Hepatocyte (in vitro differentiated cells): ENCODE measurements around the gene MIEN1. TPM values are rescaled to one million over a fixed set of nuclear protein-coding genes. Genes with fewer than 3 reads are reported as not detected.
A peak's percentile ranks its signal among the peaks of the same experiment; 100 is the strongest.

Experiments used
- DNase-seq: peaks from one replicate; pipeline ENCODE4 v3.0.0-alpha.2; 2016; ENCODE audit warnings: low spot score
- H2AFZ ChIP-seq: fragments of 200-600 bp; sonication (generic); 2 replicates; pipeline ENCODE4 v1.6.0; 2016; ENCODE audit warnings: antibody characterized with exemption, mild to moderate bottlenecking
- H3K27ac ChIP-seq: fragments of 200-600 bp; sonication (generic); 2 replicates; pipeline ENCODE4 v1.5.1; 2016; ENCODE audit warnings: mild to moderate bottlenecking
- H3K27me3 ChIP-seq: fragments of 200-600 bp; sonication (generic); 2 replicates; pipeline ENCODE4 v1.6.1; 2016
- H3K36me3 ChIP-seq: fragments of 200-600 bp; sonication (generic); replicated peaks from 2 replicates; pipeline ENCODE4 v1.5.1; 2016; ENCODE audit warnings: low read depth; ENCODE audit not compliant: insufficient read depth
- H3K4me1 ChIP-seq: fragments of 200-600 bp; sonication (generic); 2 replicates; pipeline ENCODE4 v1.5.1; 2016; ENCODE audit warnings: mild to moderate bottlenecking, moderate library complexity; ENCODE audit not compliant: insufficient read depth
- H3K4me2 ChIP-seq: fragments of 200-600 bp; sonication (generic); 2 replicates; pipeline ENCODE4 v1.6.0; 2016
- H3K4me3 ChIP-seq: fragments of 200-600 bp; sonication (generic); 2 replicates; pipeline ENCODE4 v1.5.1; 2016; ENCODE audit warnings: mild to moderate bottlenecking
- H3K79me2 ChIP-seq: fragments of 200-600 bp; sonication (generic); 2 replicates; pipeline ENCODE4 v1.6.0; 2017; ENCODE audit warnings: mild to moderate bottlenecking
- H3K9me2 ChIP-seq: fragments of 200-600 bp; sonication (generic); replicated peaks from 2 replicates; pipeline ENCODE4 v1.6.0; 2017; ENCODE audit warnings: mild to moderate bottlenecking; ENCODE audit not compliant: insufficient read depth
- H3K9me3 ChIP-seq: fragments of 200-600 bp; sonication (generic); 2 replicates; pipeline ENCODE4 v1.5.1; 2016; ENCODE audit warnings: low read depth, mild to moderate bottlenecking
- H4K20me1 ChIP-seq: fragments of 200-600 bp; sonication (generic); 2 replicates; pipeline ENCODE4 v1.6.0; 2016; ENCODE audit warnings: mild to moderate bottlenecking; ENCODE audit not compliant: insufficient read depth, poor library complexity, severe bottlenecking
- EZH2 ChIP-seq: fragments of 200-600 bp; sonication (generic); IDR thresholded peaks from 2 replicates; pipeline ENCODE4 v1.6.1; 2016; ENCODE audit warnings: antibody characterized with exemption, mild to moderate bottlenecking, borderline replicate concordance
- EZH2phosphoT487 ChIP-seq: fragments of 200-600 bp; sonication (generic); IDR thresholded peaks from one replicate; pipeline ENCODE4 v1.6.1; 2018; ENCODE audit warnings: antibody characterized with exemption, mild to moderate bottlenecking, low read depth, moderate library complexity; ENCODE audit not compliant: unreplicated experiment, severe bottlenecking
- WGBS: methylation state at CpG from one replicate; pipeline ENCODE4 v1.1.6; 2016; ENCODE audit warnings: low lambda C conversion rate; ENCODE audit errors: missing lambda C conversion rate; 5-methylcytosine and 5-hydroxymethylcytosine counted together
- polyA plus RNA-seq: library from polyadenylated mRNA; unstranded; fragments of >200 nt; fragmentation: Nextera tagmentation; extraction: Ambion mirVana; gene quantifications from 2 replicates; pipeline ENCODE4 v1.2.1, GENCODE V29; 2016
- total RNA-seq: library from RNA; depleted of rRNA; stranded (reverse); fragments of >200 nt; gene quantifications from 2 replicates; pipeline ENCODE4 v1.2.3, GENCODE V29; 2014
- TF ChIP-seq, protein P1 (sequence below): fragments of 200-600 bp; sonication (generic); IDR thresholded peaks from 2 replicates; pipeline ENCODE4 v1.5.1; 2016; ENCODE audit warnings: antibody characterized with exemption, mild to moderate bottlenecking; ENCODE audit not compliant: poor library complexity

The MIEN1 gene
- total and polyA plus RNA-seq, 2 experiments from 2014 or later = 37.2 to 129 TPM

DNA sequence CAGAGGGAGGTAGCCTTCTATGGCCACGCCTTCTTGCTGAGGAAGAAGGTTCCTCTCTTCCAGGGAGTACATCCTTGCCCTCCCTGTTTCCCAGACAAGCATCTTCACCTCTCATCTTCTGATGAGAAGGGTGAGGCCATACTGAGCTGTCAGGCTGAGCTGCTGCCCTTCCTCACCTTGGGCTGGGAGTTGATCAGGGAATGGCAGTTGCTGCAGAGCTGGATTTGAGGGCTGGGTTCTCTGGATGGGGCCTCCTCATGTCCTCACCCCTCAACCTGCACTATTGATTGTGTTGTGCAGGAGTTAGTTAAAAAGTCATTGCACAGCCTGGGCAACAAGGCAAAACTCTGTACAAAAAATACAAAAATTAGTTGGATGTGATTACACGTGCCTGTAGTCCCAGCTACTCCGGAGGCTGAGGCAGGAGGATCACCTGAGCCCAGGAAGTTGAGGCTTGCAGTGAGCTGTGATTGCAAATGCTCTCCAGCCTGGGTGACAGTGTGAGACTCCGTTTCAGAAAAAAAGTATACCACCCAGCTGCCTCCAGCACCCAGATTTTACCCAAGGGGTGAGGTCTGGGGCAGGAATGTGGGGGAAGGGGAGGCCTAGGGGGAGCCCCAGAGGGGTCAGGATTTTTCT lies 28.4 kb downstream of the MIEN1 start:
- H2AFZ ChIP-seq = no peak overlapping the region
- peak overlapping the region; percentile 88 for H3K4me2 ChIP-seq
- H3K79me2 ChIP-seq = peaks cover 83% of the 10 kb centered on the region
- H3K4me3 ChIP-seq = peak overlapping the region; percentile 88
- WGBS = 76% methylated on average over 4 of the region's 4 CpGs
- H3K4me1 ChIP-seq = peaks cover 55% of the 10 kb centered on the region
- TF ChIP-seq EZH2phosphoT487 (no peak), EZH2 (no peak)
- TF ChIP-seq, protein P1, sequence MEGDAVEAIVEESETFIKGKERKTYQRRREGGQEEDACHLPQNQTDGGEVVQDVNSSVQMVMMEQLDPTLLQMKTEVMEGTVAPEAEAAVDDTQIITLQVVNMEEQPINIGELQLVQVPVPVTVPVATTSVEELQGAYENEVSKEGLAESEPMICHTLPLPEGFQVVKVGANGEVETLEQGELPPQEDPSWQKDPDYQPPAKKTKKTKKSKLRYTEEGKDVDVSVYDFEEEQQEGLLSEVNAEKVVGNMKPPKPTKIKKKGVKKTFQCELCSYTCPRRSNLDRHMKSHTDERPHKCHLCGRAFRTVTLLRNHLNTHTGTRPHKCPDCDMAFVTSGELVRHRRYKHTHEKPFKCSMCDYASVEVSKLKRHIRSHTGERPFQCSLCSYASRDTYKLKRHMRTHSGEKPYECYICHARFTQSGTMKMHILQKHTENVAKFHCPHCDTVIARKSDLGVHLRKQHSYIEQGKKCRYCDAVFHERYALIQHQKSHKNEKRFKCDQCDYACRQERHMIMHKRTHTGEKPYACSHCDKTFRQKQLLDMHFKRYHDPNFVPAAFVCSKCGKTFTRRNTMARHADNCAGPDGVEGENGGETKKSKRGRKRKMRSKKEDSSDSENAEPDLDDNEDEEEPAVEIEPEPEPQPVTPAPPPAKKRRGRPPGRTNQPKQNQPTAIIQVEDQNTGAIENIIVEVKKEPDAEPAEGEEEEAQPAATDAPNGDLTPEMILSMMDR = no peak
- H3K9me2 ChIP-seq = no peaks in the 10 kb centered on the region
- no peaks in the 10 kb centered on the region for H3K9me3 ChIP-seq
- H3K27me3 ChIP-seq = no peaks in the 10 kb centered on the region
- DNase-seq = no peak
- no peak overlapping the region for H3K27ac ChIP-seq
- H4K20me1 ChIP-seq = peaks cover 54% of the 10 kb centered on the region
- H3K36me3 ChIP-seq = no peaks in the 10 kb centered on the region

DNA sequence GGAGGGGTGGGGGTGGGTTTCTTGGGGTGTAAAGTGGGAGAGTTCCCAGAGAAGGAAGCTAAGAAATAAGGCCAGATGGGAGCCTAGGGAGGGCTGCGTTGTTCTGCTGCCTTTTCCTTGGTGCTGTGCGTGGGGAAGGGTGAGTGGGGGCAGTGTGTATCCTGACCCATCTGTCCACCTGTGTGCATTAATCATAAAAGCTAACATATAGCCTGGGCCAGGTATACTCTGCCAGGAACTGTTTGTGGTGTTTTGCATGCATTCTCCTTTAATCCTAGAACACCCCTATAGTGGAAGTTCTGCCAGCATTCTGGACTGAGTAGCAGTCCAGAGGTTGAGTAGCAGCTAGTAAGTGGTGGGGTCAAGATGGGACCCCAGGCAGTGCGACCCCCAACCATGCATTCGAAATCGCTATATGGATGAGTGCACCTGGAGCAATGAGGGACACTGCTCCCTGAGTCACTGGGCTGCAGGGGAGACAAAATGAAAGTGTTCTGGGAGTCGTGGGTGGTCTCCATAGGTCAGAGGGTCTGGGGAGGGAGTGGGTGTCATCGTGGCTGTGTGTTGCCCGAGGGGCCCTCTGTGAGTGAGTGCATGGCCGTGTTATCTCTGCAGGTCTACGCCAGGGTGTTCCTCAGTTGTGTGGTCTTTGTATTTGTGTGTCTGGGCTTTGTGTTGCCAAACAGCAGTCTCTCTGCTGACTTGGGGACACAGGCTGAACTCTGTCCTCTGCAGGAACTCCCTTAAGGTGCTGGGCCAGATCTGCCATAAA lies 29.1 kb downstream of the MIEN1 start:
- Histone ChIP-seq H3K79me2 (peaks cover 78% of the 10 kb centered on the region), H3K27ac (peak overlapping the region; percentile 98), H3K9me2 (no peaks in the 10 kb centered on the region), H2AFZ (no peak overlapping the region), H3K4me2 (peak overlapping the region; percentile 88), H3K9me3 (no peaks in the 10 kb centered on the region), H3K4me1 (peaks cover 56% of the 10 kb centered on the region), H3K27me3 (no peaks in the 10 kb centered on the region), H4K20me1 (peaks cover 53% of the 10 kb centered on the region), H3K36me3 (no peaks in the 10 kb centered on the region), H3K4me3 (peak overlapping the region; percentile 88)
- 10% methylated on average over 10 of the region's 10 CpGs for WGBS
- TF ChIP-seq EZH2 (no peak), EZH2phosphoT487 (no peak)
- TF ChIP-seq, protein P1 = no peak
- peak; percentile 70 for DNase-seq

DNA sequence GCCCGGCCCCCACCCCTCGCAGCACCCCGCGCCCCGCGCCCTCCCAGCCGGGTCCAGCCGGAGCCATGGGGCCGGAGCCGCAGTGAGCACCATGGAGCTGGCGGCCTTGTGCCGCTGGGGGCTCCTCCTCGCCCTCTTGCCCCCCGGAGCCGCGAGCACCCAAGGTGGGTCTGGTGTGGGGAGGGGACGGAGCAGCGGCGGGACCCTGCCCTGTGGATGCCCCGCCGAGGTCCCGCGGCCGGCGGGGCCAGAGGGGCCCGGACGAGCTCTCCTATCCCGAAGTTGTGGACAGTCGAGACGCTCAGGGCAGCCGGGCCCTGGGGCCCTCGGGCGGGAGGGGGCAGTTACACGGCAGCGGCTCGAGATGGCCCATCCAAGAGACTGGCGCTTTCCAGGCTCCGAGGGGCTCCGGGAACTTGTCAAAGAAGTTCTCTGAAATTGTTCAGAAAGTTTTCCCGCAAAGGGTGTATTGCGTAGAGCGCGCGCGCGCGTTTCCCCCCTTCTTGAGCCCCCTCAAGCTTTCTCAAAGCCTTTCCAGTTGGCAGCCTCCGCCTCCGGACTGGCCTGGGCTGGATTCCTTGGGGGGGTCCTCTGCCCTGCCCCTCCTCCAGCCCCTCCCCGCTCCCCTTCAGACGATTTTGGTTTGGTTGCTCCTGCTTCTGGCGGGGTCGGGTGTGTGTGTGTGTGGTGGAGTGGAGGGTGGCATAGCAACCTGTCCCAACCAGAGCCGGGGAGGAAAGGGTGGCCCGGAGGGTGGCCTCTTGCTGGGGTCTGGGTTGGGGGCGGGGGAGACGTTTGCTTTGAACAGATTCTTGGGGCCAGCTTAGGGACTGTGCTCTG lies 30.0 kb downstream of the MIEN1 start:
- peak; percentile 73 for DNase-seq
- Histone ChIP-seq H3K4me2 (peak overlapping the region; percentile 88), H3K36me3 (no peaks in the 10 kb centered on the region), H2AFZ (peak overlapping the region; percentile 55), H3K27ac (peak overlapping the region; percentile 98), H3K27me3 (no peaks in the 10 kb centered on the region), H3K9me3 (no peaks in the 10 kb centered on the region), H3K4me1 (peaks cover 55% of the 10 kb centered on the region), H4K20me1 (peaks cover 45% of the 10 kb centered on the region), H3K4me3 (peak overlapping the region; percentile 88), H3K9me2 (no peaks in the 10 kb centered on the region), H3K79me2 (peaks cover 69% of the 10 kb centered on the region)
- TF ChIP-seq EZH2phosphoT487 = no peak
- TF ChIP-seq EZH2 = no peak
- 1% methylated on average over 41 of the region's 57 CpGs for WGBS
